ENCODE data around the gene TNS1.

GRCh38 chr2:217901400-217901799 is 101.4 kb downstream of the TNS1 start:
- no peak for TF ChIP-seq POLR2A (IDR thresholded peaks at IDR 0.05)
- TF ChIP-seq CTCF (IDR thresholded peaks at IDR 0.05): no peak

All from thyroid gland (tissue), 4 donors.